Right ventricle myocardium inferior (tissue), 1 donor: Measurements from ENCODE around the gene UCK2. TPM values are rescaled to one million over a fixed set of nuclear protein-coding genes. Genes with fewer than 3 reads are reported as not detected.

Experiments
- ATAC-seq: fragments of 200-7000 bp; cut with Tn5 transposase; one replicate; pipeline ENCODE4 v1.9.1; 2020; ENCODE audit warnings: mild to moderate bottlenecking, moderate library complexity
- DNase-seq: peaks from one replicate; pipeline ENCODE4 v3.0.0; 2021; ENCODE audit errors: missing footprints
- intact Hi-C: fragments of 100-400 bp; cut with DNase I; formaldehyde crosslinking; loops from one replicate; pipeline ENCODE4 v1.11.0; 2022
- total RNA-seq: library from RNA; stranded (reverse); fragmentation: NEBNext Ultra II Directional; extraction: Animal tissue kit (Norgen Biotek cat#: 25700); gene quantifications from one replicate; pipeline ENCODE4 v1.2.1, GENCODE V29; 2021
- donor health status: DM: no; HTN: yes; CAD: no; lungs with severe emphysema.

Gene UCK2
- total RNA-seq, 1 donor from 2014 or later = 8.4 TPM

DNA sequence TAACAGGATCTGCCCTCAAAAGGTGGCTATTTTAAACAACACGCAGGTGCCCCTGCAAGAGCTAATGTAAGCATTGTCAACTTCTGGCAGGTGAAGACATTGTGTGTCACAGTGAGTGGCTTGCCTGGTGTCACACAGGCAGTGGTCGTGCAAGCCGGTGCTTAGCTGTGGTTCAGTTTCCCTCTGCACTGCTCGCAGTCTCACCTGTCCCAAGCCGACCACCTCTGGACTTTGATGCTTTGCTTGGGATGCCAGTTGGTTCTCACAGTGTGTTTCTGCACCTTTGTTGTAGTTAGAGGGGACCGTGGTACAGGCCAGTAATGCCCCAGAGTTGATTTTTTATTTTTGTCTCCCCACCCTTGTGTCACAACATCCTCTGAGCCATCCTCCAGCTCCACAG lies 85.2 kb downstream of the UCK2 start:
- ATAC-seq = no peak

DNA sequence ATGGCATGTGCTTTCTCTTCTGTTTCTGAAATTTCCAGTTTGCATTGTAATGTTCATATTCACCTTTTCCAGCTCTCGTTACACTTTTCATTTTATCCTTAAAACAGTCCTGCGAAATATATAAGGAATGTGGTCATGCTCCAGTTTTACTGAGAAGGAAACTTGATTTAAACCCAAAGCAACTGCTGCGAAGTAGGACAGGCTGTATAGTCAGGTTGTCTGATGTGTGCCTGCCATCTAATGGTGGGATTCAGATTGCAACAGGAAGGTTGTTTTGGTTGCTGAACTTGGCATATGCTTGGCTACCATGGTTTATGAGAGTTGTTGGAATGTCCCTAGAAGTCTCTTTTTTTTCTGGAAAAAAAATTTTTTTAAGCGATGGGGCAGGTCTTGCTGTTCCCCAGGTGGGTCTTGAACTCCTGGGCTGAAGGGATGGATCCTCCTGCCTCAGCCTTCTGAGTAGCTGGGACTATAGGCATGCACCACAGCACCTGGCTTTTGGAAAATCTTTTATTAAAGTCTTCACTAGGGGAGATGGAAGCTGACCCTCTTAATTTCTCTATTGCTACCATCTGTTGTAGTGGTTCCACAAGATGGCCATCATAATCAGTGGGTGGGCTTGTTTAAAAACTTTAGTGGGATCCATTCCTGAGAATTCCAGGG lies 86.9 kb downstream of the UCK2 start:
- peak; percentile 77 for ATAC-seq
- no peak for DNase-seq
- intact Hi-C loops = loop anchor here (1.0 to 5.0 kb wide), 4 partner anchors 87 to 522 kb away; partner anchors contain the start of gene UCK2

More for the DNA sequence above, 85.2 kb downstream of the UCK2 start:
- no peak for DNase-seq
- intact Hi-C loops = loop anchor here (5.0 kb wide), 2 partner anchors 85 to 520 kb away; partner anchors contain the start of gene UCK2

DNA sequence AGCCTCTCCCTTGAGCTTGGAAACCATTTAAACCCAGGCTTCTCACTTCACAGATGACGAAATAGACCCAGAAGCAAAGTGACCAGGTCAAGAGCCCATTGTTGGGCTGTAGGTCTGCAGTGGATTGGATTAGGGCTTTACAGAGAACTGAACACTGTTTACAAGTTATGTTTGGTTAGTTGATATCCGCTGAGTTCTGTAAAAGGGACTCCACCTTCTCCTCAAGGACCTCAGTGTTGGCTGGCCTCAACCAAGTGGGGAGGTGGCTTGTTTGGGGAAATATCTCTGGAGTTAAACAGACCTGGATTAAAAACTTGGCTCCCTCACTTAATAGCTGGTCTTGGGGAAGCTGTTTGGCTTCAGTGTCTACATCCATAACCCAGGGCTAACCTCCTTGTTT lies 88.1 kb downstream of the UCK2 start:
- no peak for ATAC-seq
- intact Hi-C loops = loop anchor here (2.0 kb wide), 1 partner anchor 197 kb away; no protein-coding TSS in a partner anchor
- no peak for DNase-seq

DNA sequence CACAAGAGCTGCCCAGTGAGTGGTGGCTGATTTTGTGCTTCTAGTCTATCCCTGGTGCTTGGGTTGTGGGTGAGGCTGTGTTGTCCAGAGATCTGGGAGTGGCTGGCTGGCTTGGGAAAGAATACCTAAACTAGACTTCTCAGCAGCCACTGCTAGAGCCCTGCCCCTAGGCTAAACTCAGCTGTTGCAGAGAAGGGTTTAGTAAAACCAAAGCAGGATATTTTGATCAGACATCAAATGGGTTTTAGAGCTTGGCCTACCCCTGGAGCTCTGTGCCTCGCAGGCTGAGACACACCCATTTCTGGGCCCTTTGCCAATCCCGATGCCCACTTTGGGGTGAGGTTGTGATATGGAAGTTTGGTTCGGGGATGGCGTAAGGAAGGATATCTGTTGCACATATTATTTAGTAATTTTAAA lies 88.5 kb downstream of the UCK2 start:
- ATAC-seq = no peak

DNA sequence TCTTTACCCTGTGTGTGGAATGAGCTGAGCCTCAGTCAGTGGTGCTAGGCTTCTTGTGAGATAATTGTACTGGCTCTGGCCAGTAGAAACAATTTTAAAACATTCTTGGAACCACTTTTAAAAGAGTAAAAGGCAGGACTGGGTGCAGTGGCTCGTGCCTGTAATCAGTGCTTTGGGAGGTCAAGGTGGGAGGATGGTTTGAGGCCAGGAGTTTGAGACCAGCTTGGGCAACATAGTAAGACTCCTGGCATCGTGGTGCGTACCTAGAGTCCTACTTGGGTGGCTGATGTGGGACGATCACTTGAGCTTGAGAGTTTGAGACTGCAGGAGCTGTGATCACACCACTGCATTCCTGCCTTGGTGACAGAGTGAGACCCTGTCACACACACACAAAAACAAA lies 89.8 kb downstream of the UCK2 start:
- ATAC-seq (no peak), DNase-seq (no peak)
- intact Hi-C loops = no loop called here

More for the DNA sequence above, 88.5 kb downstream of the UCK2 start:
- no peak for DNase-seq
- intact Hi-C loops = loop anchor here (2.0 kb wide), 1 partner anchor 197 kb away; no protein-coding TSS in a partner anchor

DNA sequence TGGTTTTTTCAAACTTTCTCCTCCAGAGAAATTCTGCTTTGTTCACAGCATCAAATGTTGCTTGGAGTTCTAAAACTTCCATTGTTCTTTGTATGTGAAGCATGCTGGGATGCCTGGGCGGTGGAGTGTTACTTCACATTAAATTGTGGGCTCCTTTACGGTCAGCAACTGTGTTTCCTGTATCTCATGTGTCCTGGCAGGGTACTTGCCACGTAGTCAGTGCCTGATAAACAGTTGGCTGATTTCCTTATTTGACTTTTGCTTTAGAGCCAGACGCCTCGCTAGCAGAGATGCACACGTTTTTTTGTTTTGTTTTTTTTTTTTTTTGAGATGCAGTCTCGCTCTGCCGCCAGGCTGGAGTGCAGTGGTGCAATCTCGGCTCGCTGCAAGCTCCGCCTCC lies 96.7 kb downstream of the UCK2 start:
- DNase-seq = no peak
- intact Hi-C loops = loop anchor here (10.0 kb wide), 1 partner anchor 381 kb away; no protein-coding TSS in a partner anchor
- no peak for ATAC-seq

DNA sequence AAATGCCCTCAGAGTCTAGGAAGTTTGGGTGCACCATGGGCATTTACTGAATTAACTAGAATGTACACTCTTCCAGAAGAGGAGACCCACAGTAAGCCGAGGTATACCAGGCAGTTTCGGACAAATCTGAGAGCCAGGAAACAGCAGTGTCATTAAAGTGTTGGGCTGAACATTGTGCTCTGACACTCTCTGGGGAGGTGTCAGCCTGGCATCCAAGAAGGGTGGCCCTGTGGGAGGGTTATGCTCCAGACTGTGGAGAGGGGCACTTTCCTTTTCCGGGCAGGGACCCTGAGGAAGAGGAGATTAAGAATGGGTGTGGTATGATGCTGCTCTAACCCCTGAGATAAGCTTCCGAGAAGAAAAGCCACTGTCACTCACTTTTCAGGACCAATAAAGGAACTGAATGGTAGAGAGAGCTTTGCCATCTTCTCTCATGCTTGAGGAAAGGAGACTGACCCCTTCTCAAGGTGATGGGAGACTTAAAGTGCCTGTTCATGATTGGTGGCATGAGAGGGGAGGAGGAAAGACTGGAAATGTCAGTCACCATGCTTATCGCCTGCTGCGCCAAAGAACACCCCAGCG lies 98.2 kb downstream of the UCK2 start:
- DNase-seq = no peak
- intact Hi-C loops = loop anchor here (1.0 to 10.0 kb wide), 4 partner anchors 242 to 552 kb away; partner anchors contain the start of gene FAM78B
- ATAC-seq = no peak

DNA sequence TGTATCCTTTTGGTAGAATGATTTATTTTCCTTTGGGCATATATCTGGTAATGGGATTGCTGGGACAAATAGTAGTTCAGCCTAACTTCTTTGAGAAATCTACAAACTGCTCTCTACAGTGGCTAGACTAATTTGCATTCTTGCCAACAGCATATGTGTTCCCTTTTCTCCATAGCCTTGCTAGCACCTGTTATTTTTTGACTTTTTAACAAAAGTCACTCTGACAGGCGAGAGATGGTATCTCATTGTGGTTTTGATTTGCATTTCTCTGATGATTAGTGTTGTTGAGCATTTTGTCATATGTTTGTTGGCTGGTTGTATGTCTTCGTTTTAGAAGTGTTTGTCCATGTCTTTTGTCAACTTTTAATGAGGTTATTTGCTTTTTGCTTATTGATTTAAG lies 99.8 kb downstream of the UCK2 start:
- ATAC-seq (no peak), DNase-seq (no peak)
- intact Hi-C loops = loop anchor here (5.0 to 10.0 kb wide), 3 partner anchors 240 to 550 kb away; partner anchors contain the start of gene FAM78B

DNA sequence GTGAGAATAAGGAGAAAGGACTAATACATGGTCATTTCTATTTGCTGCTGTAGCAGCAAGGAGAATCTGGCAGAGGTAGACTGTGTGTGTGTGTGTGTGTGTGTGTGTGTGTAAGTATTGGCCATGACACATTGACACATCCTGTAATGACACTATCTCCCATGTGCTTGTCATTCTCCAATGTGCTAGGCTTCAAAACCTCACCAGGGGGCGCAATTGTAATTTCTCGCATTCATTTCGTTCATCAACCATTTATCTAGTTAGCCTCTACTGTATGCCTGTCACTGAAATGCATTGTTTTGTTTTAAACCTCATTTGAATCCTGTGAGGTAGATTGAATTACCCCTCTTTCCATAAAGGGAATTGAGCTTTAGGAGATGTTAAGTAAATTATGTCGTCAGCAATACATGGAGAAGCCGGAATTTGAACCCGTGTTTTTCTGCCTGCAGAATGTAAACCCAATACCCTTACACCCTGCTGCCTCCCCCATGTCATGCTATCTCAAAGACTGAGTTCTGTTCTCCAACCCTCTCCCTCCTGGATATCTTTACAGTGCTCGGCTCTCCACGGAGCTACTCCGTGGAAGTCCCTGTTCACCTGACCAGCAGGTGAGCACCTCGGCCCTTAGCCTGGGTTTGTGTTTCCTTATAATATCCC lies 100.8 kb downstream of the UCK2 start:
- intact Hi-C loops = loop anchor here (5.0 to 10.0 kb wide), 3 partner anchors 239 to 549 kb away; partner anchors contain the start of gene FAM78B
- ATAC-seq (no peak), DNase-seq (no peak)

DNA sequence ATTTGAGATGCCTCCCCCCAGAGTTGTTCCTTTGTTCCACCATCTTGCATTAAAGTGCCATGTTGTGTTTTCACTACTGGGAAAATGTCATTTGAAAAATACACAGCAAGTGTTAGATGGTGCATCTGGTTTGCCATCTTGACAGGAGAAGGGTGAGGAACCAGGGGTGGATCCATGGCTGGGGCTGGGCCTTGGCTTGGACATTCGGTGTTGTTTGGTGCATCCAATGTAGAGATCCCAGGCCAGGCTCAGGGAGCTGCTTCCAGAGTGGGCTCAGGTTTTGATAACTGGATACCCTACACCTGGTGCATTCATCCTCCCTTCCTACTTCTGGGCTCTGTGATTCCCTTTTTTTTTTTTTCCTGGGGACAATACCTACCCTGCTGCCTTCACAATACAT lies 103.5 kb downstream of the UCK2 start:
- intact Hi-C loops = no loop called here
- DNase-seq = no peak
- no peak for ATAC-seq

DNA sequence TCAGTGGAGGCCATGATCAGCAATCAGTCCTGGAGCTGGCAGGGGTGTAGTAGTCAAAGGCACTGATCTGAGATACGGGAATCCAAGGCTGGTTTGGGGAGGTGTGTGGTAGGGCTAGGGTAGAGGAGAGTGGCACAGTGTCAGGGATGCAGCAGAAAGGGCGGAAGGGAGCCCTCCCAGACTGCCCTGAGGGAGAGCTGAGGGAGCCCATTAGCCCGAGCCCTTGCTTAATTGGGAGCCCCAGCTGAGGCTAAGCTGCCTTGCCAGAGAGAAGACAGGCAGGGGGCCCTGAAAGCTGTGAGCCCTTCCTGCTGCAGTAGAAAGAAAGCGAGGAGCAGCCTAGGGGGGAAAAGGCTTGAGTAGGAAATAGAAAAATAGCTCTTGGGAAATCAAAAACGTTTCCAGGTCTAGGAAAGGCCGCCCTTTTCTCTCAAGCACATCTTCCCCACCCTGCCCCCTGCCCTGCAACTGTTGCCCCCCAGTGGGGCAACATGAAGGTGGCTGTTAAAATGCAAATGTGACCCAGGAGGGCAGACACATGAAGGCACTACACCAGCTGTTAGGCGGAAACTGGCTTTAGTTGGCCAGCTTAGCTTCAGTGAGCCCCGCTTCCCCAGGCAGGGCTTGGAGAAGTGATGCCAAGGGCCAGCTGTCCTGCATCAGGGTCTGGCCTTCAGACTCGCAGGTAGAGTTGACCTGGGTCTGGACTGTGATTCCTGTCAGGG lies 106.2 kb downstream of the UCK2 start:
- ATAC-seq = no peak
- no peak for DNase-seq
- intact Hi-C loops = no loop called here

DNA sequence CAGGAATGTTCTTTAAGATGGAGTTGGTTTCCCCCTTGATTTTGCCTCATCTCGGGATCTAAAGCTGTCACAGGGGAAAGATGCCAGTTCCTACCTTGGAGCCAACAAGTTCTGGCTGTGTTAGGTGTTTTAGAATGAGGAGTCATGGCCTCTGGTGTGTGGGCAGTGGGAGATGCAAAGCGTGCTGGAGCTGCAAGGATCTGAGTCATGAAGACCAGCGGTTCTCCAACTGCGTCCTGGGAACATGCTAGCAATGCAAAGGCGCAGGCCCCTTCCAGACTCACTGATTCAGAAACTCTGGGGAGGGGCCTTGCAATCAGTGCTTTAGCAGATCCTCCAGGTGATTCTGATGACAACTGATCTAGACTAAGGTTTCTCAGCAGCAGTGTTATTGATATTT lies 109.1 kb downstream of the UCK2 start:
- intact Hi-C loops = no loop called here

DNA sequence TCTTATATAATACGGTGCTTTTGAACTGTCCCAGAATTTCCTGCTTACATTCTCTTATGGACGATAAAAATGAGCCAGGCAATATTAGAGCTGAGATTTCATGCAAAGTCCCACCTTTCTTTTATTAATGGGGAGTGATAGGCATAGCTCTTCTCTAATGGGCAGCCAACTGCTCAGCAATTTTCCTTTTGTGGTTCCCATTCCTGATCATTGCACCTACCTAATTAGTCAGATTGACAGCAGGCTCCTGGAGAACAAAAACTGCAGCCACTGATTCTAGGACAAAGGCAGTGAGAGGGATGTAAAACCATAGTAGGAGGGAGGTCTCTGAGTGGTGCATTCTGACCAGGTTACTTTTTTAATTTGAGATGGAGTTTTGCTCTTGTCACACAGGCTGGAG lies 110.4 kb downstream of the UCK2 start:
- intact Hi-C loops = no loop called here
- ATAC-seq = no peak
- no peak for DNase-seq

More for the DNA sequence above, 109.1 kb downstream of the UCK2 start:
- DNase-seq (no peak), ATAC-seq (no peak)

DNA sequence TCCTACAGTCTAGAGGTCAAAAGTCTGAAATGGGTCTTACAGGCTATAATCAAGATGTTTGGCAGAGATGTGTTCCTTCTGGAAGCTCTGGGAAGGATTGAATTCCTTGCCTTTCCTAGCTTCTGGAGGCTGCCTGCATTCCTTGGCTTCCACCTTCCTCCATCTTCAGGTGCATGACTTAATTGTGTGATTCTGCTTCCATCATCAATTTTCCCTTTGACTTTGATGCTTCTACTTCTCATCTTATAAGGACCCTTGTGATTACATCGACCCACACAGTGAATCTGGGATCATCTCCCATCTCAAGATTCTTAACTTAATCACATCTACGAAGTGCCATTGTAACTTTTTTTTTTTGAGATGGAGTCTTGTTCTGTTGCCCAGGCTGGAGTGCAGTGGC lies 111.4 kb downstream of the UCK2 start:
- intact Hi-C loops = no loop called here
- ATAC-seq (no peak), DNase-seq (no peak)

DNA sequence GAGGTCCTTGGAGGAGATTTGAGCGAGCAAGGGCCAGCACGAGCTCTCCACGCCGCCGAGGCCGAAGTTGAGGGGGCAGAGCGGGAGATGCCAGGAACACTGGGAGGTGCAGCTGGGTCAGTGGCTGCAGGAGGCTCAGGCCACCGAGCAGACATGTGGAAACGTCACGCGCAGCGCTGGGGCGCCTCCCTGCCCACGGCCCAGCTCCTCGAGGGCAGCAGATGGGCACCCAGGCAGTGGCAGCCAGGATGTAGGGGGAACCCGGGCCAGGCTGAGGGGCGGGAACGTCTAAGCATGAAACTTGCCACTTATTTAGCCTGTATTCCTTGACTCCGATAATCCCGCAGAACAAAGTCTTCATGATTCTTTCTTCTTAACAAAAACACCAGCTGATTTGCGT lies 114.1 kb downstream of the UCK2 start:
- no peak for ATAC-seq
- intact Hi-C loops = no loop called here
- no peak for DNase-seq

DNA sequence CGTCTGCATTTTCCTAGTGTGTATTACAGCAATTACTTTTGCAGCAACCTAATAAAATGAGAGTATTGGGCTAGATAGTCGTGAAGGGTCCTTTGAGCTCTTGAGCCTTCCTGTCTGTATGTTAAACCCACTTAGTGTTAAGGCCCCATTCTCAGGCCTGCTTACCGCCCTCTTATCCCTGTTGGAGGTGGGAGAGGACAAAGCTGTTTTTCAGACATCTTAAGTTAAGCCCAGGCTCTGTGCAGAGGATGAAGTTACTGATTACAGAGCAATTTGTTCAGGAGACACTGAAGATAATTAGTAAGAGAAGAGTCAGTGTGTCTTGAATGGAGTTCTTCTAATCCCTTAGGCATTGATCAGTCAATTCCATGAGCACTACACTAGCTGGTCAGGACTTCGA lies 114.6 kb downstream of the UCK2 start:
- intact Hi-C loops = no loop called here
- DNase-seq (no peak), ATAC-seq (no peak)

DNA sequence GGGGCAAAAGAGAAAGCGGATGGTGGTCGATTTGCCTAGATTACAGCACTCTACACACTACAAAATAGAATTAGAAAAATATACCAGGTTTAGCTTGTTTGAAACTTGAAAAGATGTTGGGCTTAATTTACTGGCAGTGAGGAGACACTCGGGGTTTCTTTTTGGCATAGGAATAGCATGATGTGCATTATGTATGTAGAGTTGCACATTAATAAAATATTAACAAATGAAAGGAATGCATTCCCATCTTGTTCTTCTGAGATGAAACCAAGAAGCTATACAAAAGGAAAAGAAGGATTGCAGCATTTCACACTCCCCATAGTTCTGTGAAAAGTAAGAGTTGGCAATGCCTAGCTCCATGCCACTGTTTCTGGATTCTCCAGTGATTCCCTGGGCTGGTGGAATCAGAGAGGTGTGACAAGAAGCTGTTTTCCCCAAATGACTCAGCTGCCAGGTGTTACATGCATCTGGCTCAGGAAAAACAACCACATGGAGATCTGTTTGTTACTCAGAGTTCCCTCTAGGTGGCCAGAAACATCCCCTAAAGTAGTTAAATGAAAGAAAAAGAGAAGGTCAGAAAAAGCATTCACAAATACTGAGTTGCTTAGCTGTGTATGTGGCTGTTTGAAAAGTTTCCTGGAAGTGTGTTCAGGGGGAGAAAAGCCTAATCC lies 115.6 kb downstream of the UCK2 start:
- DNase-seq = no peak
- intact Hi-C loops = no loop called here
- ATAC-seq = no peak

DNA sequence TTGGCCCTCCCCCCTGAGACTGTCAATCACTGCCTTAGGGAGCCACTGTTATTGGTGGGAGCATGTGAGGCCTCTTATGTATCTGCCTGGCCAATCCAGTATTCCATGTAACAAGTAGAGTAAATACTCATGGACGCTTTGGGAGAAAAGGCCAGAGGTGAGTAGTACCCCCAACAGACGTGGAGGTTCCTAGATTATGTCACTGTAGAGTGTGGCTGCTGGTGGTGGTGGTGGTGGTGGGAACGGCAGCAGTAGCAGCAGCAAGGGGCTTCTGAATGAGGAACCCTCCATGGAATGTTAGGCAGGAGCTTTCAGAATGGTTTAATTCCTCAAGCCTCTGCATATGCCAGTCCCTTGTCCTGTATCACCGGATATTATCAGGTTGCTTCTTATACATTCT lies 118.5 kb downstream of the UCK2 start:
- DNase-seq (no peak), ATAC-seq (no peak)
- intact Hi-C loops = no loop called here
